Measurements from ENCODE around the gene TENM4. TPM values are rescaled to one million over a fixed set of nuclear protein-coding genes. Genes with fewer than 3 reads are reported as not detected.

The TENM4 gene
- total and polyA plus RNA-seq, 4 donors, result 0.02 to 0.33 (median 0.14) TPM

DNA sequence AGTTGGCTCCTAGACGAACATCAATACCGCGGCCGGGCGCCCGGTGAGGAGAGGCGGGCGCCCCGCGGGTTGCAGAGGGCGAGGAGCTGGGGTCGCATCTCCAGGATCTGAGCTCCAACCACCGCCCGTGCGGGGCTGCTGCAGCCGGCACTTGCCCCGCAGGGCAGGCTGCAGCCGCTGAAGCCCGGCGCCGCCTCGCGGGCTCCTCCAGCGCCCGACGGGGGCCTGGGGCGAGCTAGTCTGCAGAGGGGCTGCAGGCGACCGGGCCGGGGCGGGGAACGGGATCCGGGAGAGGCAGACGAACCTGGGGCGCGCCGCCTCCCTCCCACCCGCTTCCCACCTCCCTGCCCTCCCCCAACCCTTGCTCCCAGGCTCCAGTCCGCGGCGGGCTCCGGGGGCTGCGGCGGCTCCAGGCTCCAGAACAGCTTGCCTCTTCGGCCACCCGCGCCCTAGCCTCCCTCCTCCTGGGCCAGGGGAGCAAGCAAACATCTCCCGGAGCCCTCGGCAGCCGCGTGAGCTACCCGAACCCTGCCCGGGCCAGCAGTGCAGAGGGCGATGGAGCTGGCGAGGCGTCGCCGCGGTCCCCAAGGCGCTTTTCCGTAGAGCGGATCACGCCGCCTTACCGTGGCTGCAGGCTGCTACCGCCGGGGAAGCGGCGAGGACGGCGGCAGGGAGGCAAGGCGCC lies 802 bp downstream of the TENM4 start (continued):
- TF ChIP-seq, protein P1, sequence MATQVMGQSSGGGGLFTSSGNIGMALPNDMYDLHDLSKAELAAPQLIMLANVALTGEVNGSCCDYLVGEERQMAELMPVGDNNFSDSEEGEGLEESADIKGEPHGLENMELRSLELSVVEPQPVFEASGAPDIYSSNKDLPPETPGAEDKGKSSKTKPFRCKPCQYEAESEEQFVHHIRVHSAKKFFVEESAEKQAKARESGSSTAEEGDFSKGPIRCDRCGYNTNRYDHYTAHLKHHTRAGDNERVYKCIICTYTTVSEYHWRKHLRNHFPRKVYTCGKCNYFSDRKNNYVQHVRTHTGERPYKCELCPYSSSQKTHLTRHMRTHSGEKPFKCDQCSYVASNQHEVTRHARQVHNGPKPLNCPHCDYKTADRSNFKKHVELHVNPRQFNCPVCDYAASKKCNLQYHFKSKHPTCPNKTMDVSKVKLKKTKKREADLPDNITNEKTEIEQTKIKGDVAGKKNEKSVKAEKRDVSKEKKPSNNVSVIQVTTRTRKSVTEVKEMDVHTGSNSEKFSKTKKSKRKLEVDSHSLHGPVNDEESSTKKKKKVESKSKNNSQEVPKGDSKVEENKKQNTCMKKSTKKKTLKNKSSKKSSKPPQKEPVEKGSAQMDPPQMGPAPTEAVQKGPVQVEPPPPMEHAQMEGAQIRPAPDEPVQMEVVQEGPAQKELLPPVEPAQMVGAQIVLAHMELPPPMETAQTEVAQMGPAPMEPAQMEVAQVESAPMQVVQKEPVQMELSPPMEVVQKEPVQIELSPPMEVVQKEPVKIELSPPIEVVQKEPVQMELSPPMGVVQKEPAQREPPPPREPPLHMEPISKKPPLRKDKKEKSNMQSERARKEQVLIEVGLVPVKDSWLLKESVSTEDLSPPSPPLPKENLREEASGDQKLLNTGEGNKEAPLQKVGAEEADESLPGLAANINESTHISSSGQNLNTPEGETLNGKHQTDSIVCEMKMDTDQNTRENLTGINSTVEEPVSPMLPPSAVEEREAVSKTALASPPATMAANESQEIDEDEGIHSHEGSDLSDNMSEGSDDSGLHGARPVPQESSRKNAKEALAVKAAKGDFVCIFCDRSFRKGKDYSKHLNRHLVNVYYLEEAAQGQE (IDR thresholded peaks at IDR 0.05), result no peak
- TF ChIP-seq YY1 (IDR thresholded peaks at IDR 0.05) (no peak), HNF4G (IDR thresholded peaks at IDR 0.05) (no peak), SP1 (IDR thresholded peaks at IDR 0.05) (no peak), GABPA (IDR thresholded peaks at IDR 0.05 in 1 of 2, conservative IDR thresholded peaks at IDR 0.05 in 1 of 2) (no peak), TAF1 (conservative IDR thresholded peaks at IDR 0.05) (no peak)

DNA sequence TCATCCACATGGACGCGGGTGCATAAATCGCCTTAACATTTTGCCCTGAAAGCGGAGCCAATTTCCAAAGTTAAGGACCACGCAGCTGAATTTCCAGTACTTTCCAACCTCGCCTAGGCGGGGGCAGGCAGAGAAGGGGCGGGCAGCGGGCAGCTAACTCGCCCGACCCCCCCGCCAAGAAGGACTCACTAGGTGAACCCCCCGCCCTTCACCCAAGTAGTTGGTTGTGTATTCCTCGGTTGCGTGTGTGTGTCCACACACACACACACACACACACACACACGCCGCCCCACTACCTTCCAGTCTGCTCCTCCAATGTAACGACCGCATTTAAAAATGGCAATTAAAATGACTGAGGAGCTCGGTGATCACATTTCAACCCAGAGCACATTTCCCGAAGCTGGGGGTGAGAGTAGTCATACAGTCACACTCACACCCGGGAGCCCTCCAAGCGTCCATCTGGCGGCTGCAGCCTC lies 1.4 kb downstream of the TENM4 start:
- no peak for DNase-seq (ENCODE audit: low spot score)
- peaks cover 0 to 3% (median 0%) of the 10 kb centered on the region in 4 donors for H3K9me3 ChIP-seq (ENCODE audit: control insufficient read depth in 4 of 4, low read length in 3 of 4)
- H3K27ac ChIP-seq (ENCODE audit: low read depth in 1 of 2, low read length in 2 of 2), result no peak overlapping the region
- H3K36me3 ChIP-seq (ENCODE audit: control insufficient read depth in 4 of 4, insufficient read depth in 3 of 4, low read depth in 1 of 4, low read length in 3 of 4), result no peaks in the 10 kb centered on the region
- peak overlapping the region in 1 of 3 donors; percentile 46 for H3K4me3 ChIP-seq (ENCODE audit: low read depth in 1 of 3, low read length in 3 of 3)
- no peak overlapping the region for H3K9ac ChIP-seq (ENCODE audit: low read depth in 1 of 2, low read length in 2 of 2)
- TF ChIP-seq, protein P2, sequence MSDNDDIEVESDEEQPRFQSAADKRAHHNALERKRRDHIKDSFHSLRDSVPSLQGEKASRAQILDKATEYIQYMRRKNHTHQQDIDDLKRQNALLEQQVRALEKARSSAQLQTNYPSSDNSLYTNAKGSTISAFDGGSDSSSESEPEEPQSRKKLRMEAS (IDR thresholded peaks at IDR 0.05), result no peak
- TF ChIP-seq, protein P1 (IDR thresholded peaks at IDR 0.05), result no peak
- TF ChIP-seq, protein P3, sequence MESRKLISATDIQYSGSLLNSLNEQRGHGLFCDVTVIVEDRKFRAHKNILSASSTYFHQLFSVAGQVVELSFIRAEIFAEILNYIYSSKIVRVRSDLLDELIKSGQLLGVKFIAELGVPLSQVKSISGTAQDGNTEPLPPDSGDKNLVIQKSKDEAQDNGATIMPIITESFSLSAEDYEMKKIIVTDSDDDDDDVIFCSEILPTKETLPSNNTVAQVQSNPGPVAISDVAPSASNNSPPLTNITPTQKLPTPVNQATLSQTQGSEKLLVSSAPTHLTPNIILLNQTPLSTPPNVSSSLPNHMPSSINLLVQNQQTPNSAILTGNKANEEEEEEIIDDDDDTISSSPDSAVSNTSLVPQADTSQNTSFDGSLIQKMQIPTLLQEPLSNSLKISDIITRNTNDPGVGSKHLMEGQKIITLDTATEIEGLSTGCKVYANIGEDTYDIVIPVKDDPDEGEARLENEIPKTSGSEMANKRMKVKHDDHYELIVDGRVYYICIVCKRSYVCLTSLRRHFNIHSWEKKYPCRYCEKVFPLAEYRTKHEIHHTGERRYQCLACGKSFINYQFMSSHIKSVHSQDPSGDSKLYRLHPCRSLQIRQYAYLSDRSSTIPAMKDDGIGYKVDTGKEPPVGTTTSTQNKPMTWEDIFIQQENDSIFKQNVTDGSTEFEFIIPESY (IDR thresholded peaks at IDR 0.05), result no peak
- TF ChIP-seq TAF1 (conservative IDR thresholded peaks at IDR 0.05) (no peak), HNF4A (conservative IDR thresholded peaks at IDR 0.05) (no peak), JUND (IDR thresholded peaks at IDR 0.05) (no peak), RXRA (IDR thresholded peaks at IDR 0.05) (no peak), FOXA2 (IDR thresholded peaks at IDR 0.05) (no peak), SP1 (IDR thresholded peaks at IDR 0.05) (no peak), NR2F2 (IDR thresholded peaks at IDR 0.05) (no peak), HNF4G (IDR thresholded peaks at IDR 0.05) (no peak), YY1 (IDR thresholded peaks at IDR 0.05) (no peak)
- peaks cover 21 to 47% (median 27%) of the 10 kb centered on the region in 4 donors for H3K4me1 ChIP-seq (ENCODE audit: control insufficient read depth in 4 of 4, insufficient read depth in 4 of 4, low read length in 3 of 4)
- WGBS, result 3% methylated on average over 24 of the region's 24 CpGs
- H3K27me3 ChIP-seq (ENCODE audit: control insufficient read depth in 4 of 4, insufficient read depth in 4 of 4, low read length in 3 of 4), result peaks cover 6 to 43% (median 30%) of the 10 kb centered on the region in 4 donors
